ENCODE data around the gene SLC6A3. TPM values are rescaled to one million over a fixed set of nuclear protein-coding genes. Genes with fewer than 3 reads are reported as not detected.

SLC6A3 gene
- total RNA-seq, 1 donor from 2014 or later = 0.10 TPM

DNA sequence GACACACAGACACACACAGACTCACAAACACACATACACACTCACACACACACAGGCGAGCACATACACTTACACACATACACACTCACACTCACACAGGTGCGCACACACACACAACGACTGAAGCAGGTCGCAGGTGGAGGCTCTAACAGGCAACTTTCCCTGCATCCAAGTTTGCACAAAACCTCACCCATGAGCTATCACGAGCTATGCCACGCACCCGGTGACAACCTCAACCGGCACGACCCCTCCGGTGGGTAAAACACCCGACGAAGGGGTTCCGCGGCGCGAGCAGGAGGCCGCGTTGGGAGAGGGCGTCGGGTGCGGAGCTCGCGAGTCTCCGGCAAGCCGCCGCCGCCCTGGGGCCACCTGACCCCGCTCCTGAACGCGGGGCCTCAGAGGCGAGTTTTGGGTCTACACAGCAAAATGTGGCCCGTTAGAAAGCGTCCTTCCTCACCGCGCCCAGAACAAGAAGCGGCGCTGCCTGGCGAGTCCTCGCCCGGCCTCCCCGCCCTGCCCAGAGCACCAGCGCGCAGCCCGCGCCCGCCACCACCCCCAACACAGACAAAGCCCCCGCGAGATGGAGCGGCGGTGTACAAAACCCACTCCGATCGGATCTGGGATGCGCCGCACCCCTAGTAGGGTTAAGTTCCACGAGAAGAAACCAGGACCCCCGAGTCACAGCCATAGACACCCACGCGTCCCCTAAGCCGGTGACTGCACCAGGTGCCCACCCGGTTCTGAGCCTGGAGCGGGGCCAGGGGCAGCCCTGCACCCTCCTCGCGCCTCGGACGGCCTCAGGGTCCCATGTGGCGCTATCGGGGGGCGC lies 665 bp downstream of the SLC6A3 start:
- no peak overlapping the region for H3K27ac Mint-ChIP-seq (ENCODE audit: unreplicated experiment)
- H3K4me3 Mint-ChIP-seq (ENCODE audit: unreplicated experiment) = no peak overlapping the region
- H3K9me3 Mint-ChIP-seq (ENCODE audit: unreplicated experiment) = peaks cover 3% of the 10 kb centered on the region
- H3K27me3 Mint-ChIP-seq (ENCODE audit: unreplicated experiment) = peaks cover 22% of the 10 kb centered on the region
- DNase-seq (ENCODE audit: low spot score) = no peak
- TF ChIP-seq, protein P1, sequence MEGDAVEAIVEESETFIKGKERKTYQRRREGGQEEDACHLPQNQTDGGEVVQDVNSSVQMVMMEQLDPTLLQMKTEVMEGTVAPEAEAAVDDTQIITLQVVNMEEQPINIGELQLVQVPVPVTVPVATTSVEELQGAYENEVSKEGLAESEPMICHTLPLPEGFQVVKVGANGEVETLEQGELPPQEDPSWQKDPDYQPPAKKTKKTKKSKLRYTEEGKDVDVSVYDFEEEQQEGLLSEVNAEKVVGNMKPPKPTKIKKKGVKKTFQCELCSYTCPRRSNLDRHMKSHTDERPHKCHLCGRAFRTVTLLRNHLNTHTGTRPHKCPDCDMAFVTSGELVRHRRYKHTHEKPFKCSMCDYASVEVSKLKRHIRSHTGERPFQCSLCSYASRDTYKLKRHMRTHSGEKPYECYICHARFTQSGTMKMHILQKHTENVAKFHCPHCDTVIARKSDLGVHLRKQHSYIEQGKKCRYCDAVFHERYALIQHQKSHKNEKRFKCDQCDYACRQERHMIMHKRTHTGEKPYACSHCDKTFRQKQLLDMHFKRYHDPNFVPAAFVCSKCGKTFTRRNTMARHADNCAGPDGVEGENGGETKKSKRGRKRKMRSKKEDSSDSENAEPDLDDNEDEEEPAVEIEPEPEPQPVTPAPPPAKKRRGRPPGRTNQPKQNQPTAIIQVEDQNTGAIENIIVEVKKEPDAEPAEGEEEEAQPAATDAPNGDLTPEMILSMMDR (IDR thresholded peaks at IDR 0.05; ENCODE audit: unreplicated experiment) = no peak
- H3K4me1 Mint-ChIP-seq (ENCODE audit: unreplicated experiment) = peaks cover 4% of the 10 kb centered on the region
- H3K36me3 Mint-ChIP-seq (ENCODE audit: low read depth, unreplicated experiment) = peaks cover 11% of the 10 kb centered on the region

DNA sequence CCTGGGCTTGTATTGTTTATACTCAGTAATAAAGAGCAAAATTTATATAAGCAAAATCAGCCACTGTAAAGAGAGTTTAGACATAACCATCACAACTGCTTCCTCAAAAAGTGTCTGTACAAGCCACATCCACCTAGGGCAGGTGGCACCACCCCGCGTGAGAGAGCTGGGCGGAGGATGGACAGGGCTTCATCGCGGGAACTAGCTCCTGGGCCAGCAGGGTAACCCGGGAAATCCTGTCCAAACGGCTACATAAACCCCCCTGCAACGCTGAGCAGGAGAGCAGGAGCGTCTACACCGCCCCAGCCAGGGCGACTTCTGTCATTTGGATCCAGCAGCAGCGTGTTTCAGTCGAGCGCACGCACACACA lies 1.3 kb downstream of the SLC6A3 start:
- H3K4me1 Mint-ChIP-seq (ENCODE audit: unreplicated experiment) = peaks cover 4% of the 10 kb centered on the region
- DNase-seq (ENCODE audit: low spot score) = no peak
- peaks cover 11% of the 10 kb centered on the region for H3K36me3 Mint-ChIP-seq (ENCODE audit: low read depth, unreplicated experiment)
- TF ChIP-seq, protein P1 (IDR thresholded peaks at IDR 0.05; ENCODE audit: unreplicated experiment) = no peak
- H3K4me3 Mint-ChIP-seq (ENCODE audit: unreplicated experiment) = no peak overlapping the region
- H3K27ac Mint-ChIP-seq (ENCODE audit: unreplicated experiment) = no peak overlapping the region
- H3K27me3 Mint-ChIP-seq (ENCODE audit: unreplicated experiment) = peaks cover 20% of the 10 kb centered on the region
- H3K9me3 Mint-ChIP-seq (ENCODE audit: unreplicated experiment) = peaks cover 3% of the 10 kb centered on the region

DNA sequence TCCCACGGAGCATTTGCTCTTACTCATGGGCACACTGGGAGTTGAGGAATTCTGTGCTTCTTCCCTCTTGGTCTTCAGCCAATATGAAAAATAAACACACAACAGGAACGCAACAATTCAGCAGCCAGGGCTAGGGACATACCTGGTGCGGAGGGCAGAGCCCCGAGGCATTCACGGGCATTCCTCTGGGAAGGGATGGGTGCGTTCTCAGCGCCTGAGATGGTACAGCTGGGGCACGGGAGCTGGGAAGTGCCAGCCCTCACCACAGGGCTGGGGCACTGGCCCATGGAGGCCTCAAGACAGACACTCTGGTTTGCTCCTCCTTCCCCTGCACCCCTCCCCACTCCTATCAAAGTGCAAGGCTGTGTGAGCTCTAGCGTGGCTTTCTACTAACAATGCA lies 2.1 kb downstream of the SLC6A3 start:
- H3K9me3 Mint-ChIP-seq (ENCODE audit: unreplicated experiment) = peaks cover 3% of the 10 kb centered on the region
- H3K27ac Mint-ChIP-seq (ENCODE audit: unreplicated experiment) = no peak overlapping the region
- H3K27me3 Mint-ChIP-seq (ENCODE audit: unreplicated experiment) = peaks cover 20% of the 10 kb centered on the region
- H3K4me3 Mint-ChIP-seq (ENCODE audit: unreplicated experiment) = no peak overlapping the region
- H3K4me1 Mint-ChIP-seq (ENCODE audit: unreplicated experiment) = peaks cover 6% of the 10 kb centered on the region
- TF ChIP-seq, protein P1 (IDR thresholded peaks at IDR 0.05; ENCODE audit: unreplicated experiment) = no peak
- no peak for DNase-seq (ENCODE audit: low spot score)
- peaks cover 11% of the 10 kb centered on the region for H3K36me3 Mint-ChIP-seq (ENCODE audit: low read depth, unreplicated experiment)

DNA sequence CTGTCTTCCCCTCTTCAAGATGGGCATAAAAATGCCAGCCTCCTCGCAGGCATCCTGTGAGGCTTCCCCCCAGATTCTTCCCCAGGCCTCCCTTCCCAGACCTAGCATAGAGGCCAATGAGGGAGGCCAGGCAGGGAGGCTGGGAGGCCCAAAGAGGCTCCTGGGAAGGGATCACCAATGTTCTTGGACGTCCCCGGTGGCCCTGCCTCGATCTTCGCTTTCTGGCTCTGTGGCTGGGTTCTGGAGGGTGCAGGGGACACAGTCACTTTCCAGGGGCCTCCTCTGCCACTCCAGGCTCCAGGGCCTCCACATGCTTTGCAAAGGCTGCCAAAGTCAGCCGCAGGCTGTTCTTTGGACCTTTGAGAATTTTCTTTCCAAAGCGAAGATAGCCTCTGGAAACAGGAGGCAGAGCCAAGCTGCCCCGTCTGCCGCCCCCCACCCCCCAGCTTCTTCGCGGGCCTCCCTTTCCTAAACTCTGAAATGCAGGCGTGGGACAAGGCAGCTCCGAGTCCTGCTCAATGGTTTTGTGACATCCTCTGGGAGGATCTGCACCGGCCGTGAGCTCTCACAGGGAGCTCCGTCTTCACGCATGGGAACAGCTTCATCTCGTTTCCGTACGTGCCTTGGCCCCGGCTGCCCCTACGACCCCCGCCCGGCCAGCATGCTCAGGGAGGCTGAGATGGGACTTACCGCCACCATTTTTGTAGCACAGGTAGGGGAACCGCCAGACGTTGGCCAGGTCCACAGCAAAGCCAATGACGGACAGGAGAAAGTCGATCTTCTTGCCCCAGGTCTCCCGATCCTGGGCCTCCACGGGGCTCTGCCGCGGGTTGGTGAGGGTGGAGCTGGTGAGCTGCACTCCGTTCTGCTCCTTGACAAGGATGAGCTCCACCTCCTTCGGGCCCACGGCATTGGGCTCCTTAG lies 2.8 kb downstream of the SLC6A3 start:
- H3K27me3 Mint-ChIP-seq (ENCODE audit: unreplicated experiment) = peaks cover 17% of the 10 kb centered on the region
- peaks cover 11% of the 10 kb centered on the region for H3K36me3 Mint-ChIP-seq (ENCODE audit: low read depth, unreplicated experiment)
- H3K27ac Mint-ChIP-seq (ENCODE audit: unreplicated experiment) = no peak overlapping the region
- peaks cover 10% of the 10 kb centered on the region for H3K4me1 Mint-ChIP-seq (ENCODE audit: unreplicated experiment)
- DNase-seq (ENCODE audit: low spot score) = no peak
- H3K4me3 Mint-ChIP-seq (ENCODE audit: unreplicated experiment) = no peak overlapping the region
- peaks cover 3% of the 10 kb centered on the region for H3K9me3 Mint-ChIP-seq (ENCODE audit: unreplicated experiment)
- TF ChIP-seq, protein P1 (IDR thresholded peaks at IDR 0.05; ENCODE audit: unreplicated experiment) = no peak

Data from endothelial cell (in vitro differentiated cells).